GM11168 (cell line): ENCODE data around the gene KRT72.

Experiments used
- in situ Hi-C: fragments of 300-500 bp; cut with MboI; formaldehyde crosslinking; loops from one replicate; pipeline ENCODE4 v1.12.0; 2022; ENCODE audit warnings: low sequenced_read_pairs; ENCODE audit not compliant: unreplicated experiment

KRT72 gene

DNA sequence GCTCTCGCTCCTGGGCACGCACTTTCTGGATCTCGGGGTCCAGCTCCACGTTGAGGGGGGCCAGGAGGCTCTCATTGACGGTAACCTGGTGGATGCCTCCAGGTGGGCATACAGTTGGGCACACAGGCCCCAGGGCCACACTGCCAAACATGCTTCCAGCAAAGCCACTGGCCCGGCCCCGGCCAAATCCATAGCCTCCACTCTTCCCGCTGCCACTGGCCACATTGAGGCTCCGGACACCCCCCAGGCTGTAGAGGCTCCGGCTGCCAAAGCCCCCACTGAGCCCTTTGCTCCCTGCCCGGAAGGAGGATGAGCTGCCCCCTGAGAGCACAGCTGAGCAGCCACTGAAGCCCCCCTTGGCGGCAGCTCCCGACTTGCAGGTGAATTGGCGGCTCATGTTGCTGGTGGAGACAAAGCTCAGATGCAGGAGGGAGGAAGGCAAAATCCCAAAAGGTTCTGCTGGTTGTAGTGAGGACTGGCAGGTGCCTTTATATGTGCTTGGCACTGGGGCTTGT is 48.5 kb downstream of the KRT72 start, which contains the start of gene KRT71:
Gene KRT71, minus strand, starts transcription at position 465 of the 515 bp plus-strand sequence. Its CDS starts 68 bp downstream, at position 397.
- in situ Hi-C loops = no loop called here

- in situ Hi-C loops = no loop called here
Observed at GRCh38 chr12:52552055-52552454, 49.2 kb downstream of the KRT72 start.

- in situ Hi-C loops = no loop called here
Observed at GRCh38 chr12:52551216-52551865, 49.9 kb downstream of the KRT72 start.

- in situ Hi-C loops = no loop called here
Observed at GRCh38 chr12:52546126-52546525, 55.1 kb downstream of the KRT72 start.

DNA sequence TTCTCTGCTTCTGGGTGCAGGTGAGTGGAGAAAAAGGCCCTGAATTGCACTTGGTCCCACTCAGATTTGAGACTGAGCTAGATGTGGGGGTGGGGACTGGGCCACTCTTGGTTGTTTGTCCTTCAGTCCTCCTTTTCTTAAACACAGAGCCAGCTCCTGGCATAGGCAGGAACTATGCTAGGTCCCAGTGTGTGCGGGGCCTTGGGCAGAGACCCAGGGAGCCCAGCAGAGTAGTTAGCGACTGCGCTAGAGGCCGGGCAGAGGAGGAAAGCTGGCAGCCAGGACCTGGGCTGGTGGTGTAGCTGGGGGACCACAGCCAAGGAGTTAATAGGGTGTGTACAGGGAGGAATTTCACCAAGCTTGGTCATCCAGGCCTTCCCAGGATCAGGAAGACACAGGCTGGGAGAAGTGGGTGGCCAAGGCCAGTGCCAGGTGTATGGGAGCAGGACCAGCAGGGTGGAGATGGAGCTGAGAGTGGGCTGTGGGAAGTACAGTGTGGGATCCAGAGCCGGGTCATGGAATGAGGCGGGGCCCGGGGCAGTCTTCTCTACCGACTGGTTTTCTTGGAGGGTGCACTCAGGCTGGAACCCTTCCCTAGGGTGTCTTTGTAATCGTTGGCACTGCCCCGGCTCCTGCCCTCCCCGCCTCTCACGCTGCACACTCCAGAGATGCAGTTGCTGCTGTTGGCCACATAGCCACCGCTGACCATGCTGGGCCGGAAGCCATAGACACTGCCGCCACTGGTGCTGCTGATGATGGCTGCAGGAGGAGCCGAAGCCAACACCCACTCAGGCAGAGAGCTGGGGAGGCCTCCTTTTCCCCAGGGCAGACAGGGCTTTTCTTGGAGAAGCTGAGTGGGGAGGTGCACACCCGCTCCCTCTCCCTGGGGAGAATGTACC is 57.0 kb downstream of the KRT72 start:
- in situ Hi-C loops = no loop called here

DNA sequence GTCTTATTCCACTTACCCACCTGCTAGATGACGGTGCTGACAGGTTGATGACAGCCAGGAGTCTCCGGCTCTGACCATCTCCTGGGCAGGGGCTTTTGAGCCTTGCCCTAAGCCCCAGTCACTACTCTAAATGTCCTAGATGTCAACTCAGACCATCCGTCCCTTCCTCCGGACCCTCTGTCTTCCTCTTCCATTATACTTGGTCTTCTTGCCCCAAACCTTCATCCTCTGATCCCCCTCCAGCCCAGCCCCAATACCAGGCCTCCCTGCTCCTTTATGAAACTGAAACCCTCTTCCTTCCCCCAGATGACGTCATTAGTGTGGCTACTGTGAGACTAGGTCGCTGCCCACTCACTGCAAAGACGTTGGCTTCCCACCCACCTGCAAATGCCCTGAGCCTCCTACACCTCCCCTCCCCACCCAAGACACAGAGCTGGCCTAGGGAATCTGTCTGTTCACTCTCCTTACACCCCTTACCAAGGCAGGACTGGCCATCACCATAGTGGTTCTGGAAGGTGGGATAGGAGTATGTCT is 58.4 kb downstream of the KRT72 start:
- in situ Hi-C loops = no loop called here

GRCh38 chr12:52542157-52542556 is 59.1 kb downstream of the KRT72 start:
- in situ Hi-C loops = no loop called here

GRCh38 chr12:52541709-52542108 is 59.6 kb downstream of the KRT72 start:
- in situ Hi-C loops = no loop called here

DNA sequence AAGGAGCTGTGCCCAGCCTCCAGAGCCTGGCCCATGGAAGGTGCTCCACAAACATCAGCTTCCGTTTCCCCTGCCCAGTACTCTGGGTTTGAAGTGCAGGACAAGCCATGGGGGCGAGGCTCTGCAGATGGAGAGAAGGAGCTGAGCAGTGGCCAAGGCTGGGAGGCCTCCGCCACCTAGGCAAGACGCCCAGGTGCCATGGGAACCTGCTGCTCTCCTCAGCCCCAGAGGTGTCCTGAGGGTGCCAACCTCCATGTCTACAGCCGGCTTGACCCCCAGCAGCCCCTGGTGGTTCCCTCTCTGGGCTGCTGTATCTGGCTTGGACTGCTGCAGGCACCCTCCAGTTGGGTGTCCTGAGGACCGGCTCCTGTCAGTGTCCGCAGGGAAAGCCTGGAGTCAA is 60.7 kb downstream of the KRT72 start:
- in situ Hi-C loops = no loop called here

DNA sequence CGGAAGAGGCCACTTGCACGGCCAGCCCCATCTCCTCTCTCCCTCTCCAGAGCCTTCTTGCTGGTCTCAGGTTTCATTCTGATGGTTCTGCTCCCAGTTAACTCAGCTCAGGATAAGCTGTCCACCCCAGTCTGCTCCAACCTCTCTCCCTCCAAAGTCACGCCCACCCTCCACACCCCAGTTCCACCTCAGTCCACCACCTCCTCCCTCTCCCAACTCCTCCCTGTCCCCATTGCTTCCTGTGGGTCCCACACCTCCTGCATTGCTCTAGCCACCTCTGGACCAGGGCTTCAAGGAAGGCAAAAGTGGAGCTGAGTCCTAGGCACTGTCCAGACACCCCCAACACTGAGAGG is 61.5 kb downstream of the KRT72 start:
- in situ Hi-C loops = no loop called here

DNA sequence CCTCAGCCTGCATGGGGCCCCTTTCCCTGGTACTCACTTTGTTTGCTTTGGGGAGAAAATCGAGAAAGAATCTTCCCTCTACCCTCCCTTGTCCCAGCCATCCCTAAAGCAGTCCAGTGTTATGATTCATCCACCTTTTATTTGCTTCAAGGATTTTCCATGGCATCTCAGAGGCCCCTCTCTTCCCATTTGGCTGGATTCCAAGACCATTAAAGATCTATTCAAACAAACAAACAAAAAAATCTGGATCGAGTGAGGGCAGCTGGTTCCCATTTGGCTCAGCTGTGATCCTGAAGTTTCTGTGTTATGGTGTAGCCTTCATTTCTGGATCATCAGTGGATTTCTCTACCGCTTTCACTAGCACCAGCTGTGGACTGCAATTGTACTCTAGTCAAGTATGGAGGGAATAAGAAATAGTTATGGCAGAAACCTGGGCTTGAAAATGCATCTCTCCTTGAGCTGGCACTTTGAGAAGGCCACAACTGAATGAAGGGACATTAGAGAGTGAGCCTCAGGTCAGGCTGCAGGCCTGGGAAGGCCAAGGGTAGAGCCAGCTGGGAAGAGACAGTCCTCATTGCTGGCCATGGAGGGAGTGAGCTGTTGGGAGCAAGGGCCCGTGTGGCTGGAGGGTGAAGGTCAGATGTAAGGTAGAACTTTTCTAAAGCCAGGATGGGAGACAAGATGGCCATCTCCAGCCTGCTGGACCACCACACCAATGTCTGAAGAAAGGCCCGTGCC is 62.0 kb downstream of the KRT72 start:
- in situ Hi-C loops = no loop called here

GRCh38 chr12:52537101-52537500 is 64.2 kb downstream of the KRT72 start:
- in situ Hi-C loops = no loop called here
